Measurements from ENCODE around the gene ALOX15.
"Not testable (repeated sequence)": the region's sequence is repeated elsewhere in the genome, so short reads cannot be mapped to it uniquely, and the experiment has no call there.

ALOX15 gene

DNA sequence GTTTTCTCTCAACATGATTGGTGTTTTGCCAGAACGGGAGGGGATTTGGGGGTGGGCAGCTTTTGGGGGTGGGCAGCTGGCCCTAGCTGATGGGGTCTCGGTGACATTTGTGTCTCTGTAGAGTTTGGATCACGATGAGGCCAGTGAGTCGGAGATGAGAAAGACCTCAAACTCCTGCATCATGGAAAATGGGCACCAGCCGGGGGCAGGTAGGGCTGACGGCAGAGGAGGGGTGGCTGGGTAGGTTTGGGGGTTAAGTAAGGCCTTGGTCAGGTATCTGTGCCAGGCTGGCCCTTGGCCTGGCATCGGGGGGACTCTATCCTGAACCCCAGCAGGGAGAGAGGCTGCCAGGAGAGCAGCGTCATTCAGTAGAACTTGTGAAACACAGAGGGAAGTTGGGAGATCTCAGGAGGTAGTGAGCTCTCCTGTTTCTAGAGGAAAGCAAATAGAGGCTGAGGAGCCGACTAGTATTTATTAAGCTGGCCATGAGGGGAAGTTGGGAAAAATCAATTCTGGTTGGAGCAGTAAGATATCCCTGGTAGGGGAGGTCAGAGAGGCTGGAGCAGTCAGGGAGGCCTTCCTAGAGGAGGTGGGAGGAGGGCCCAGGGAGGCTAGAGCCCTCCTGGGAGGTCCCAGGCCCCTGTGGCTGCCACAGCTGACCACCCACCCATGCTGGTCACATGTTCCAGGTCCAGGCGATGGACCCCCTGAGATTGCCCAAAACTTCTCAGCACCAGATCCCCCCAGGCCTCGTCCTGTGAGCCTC, 49.1 kb downstream of the ALOX15 start:
- no peak overlapping the region for H3K9ac ChIP-seq (ENCODE audit: low read length)
- H3K4me2 ChIP-seq (ENCODE audit: low read depth, low read length, poor library complexity, severe bottlenecking), result no peak overlapping the region
- no peak overlapping the region for H3K27ac ChIP-seq (ENCODE audit: low read depth, low read length)
- no peaks in the 10 kb centered on the region for H3F3A ChIP-seq (ENCODE audit: insufficient read depth)
- no peaks in the 10 kb centered on the region for H3K79me2 ChIP-seq (ENCODE audit: insufficient read depth, low read length)
- H4K20me1 ChIP-seq (ENCODE audit: low read depth, low read length), result no peaks in the 10 kb centered on the region
- no peak for TF ChIP-seq EZH2phosphoT487 (conservative IDR thresholded peaks at IDR 0.05; ENCODE audit: low read length)
- TF ChIP-seq, protein P1, sequence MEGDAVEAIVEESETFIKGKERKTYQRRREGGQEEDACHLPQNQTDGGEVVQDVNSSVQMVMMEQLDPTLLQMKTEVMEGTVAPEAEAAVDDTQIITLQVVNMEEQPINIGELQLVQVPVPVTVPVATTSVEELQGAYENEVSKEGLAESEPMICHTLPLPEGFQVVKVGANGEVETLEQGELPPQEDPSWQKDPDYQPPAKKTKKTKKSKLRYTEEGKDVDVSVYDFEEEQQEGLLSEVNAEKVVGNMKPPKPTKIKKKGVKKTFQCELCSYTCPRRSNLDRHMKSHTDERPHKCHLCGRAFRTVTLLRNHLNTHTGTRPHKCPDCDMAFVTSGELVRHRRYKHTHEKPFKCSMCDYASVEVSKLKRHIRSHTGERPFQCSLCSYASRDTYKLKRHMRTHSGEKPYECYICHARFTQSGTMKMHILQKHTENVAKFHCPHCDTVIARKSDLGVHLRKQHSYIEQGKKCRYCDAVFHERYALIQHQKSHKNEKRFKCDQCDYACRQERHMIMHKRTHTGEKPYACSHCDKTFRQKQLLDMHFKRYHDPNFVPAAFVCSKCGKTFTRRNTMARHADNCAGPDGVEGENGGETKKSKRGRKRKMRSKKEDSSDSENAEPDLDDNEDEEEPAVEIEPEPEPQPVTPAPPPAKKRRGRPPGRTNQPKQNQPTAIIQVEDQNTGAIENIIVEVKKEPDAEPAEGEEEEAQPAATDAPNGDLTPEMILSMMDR (IDR thresholded peaks at IDR 0.05; ENCODE audit: insufficient read depth, low read length, poor library complexity, severe bottlenecking), result no peak
- H3K9me2 ChIP-seq (replicated peaks; ENCODE audit: insufficient read depth, low read length), result no peaks in the 10 kb centered on the region
- H3K36me3 ChIP-seq (ENCODE audit: low read length), result no peaks in the 10 kb centered on the region
- H2AFZ ChIP-seq (ENCODE audit: low read depth, low read length, severe bottlenecking), result no peak overlapping the region
- H3K4me3 ChIP-seq (ENCODE audit: insufficient read depth, low read length, poor library complexity, severe bottlenecking), result no peak overlapping the region
- no peaks in the 10 kb centered on the region for H3K27me3 ChIP-seq (ENCODE audit: low read length)
- no peaks in the 10 kb centered on the region for H3K9me3 ChIP-seq (ENCODE audit: insufficient read depth, low read length)

DNA sequence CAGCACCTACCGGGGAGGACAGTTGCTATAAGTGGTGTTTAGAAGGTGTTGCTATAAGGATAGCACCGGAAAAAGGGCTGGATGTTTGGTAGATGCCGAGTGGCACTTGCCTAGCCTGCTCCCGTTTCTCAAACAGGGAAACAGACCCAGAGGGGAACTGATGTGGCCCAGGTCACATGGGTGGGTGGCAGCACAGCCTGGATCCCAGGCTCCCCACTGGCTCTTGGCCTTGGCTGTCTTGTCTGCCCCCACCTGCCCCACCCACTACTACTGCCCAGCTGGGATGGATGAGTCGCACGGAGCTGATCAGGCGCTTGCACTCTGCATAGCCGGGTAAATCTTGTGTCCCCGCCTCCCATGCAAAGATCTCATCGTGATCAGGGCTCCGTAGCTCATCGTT, 49.9 kb downstream of the ALOX15 start:
- Histone ChIP-seq H3K27me3 (ENCODE audit: low read length) (no peaks in the 10 kb centered on the region), H3K79me2 (ENCODE audit: insufficient read depth, low read length) (no peaks in the 10 kb centered on the region), H3K27ac (ENCODE audit: low read depth, low read length) (no peak overlapping the region), H3F3A (ENCODE audit: insufficient read depth) (no peaks in the 10 kb centered on the region), H2AFZ (ENCODE audit: low read depth, low read length, severe bottlenecking) (no peak overlapping the region), H3K36me3 (ENCODE audit: low read length) (no peaks in the 10 kb centered on the region), H3K4me3 (ENCODE audit: insufficient read depth, low read length, poor library complexity, severe bottlenecking) (no peak overlapping the region), H3K4me2 (ENCODE audit: low read depth, low read length, poor library complexity, severe bottlenecking) (no peak overlapping the region), H3K9ac (ENCODE audit: low read length) (no peak overlapping the region), H3K9me2 (replicated peaks; ENCODE audit: insufficient read depth, low read length) (no peaks in the 10 kb centered on the region), H3K9me3 (ENCODE audit: insufficient read depth, low read length) (no peaks in the 10 kb centered on the region), H4K20me1 (ENCODE audit: low read depth, low read length) (no peaks in the 10 kb centered on the region)
- no peak for TF ChIP-seq EZH2phosphoT487 (conservative IDR thresholded peaks at IDR 0.05; ENCODE audit: low read length)
- TF ChIP-seq, protein P1 (IDR thresholded peaks at IDR 0.05; ENCODE audit: insufficient read depth, low read length, poor library complexity, severe bottlenecking), result no peak

DNA sequence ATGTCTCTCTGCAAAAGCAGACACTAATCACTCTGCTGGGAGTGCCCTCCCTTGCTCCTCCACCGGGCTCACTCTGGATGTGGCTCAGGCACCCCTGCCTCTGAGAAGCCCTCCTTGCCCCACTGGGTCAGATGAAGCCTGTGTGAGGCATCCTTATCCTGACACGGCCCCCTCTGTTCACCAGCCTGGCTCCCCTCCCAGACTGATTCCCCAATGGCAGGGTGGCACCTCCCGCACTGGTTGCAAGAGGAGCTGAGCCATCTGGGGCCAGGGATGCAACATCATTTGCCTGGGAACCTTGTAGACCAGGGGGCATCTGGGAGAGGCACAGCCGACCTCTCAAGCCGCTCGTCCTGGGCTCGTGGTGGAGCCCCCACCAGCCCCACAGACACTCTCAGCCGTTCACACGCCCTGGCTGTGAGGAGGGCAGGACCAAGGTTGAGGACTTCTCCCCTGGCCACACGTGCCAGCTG, 50.5 kb downstream of the ALOX15 start:
- Histone ChIP-seq H3K36me3 (ENCODE audit: low read length) (no peaks in the 10 kb centered on the region), H3K9me3 (ENCODE audit: insufficient read depth, low read length) (no peaks in the 10 kb centered on the region), H3K79me2 (ENCODE audit: insufficient read depth, low read length) (no peaks in the 10 kb centered on the region), H3K27ac (ENCODE audit: low read depth, low read length) (no peak overlapping the region), H3K4me3 (ENCODE audit: insufficient read depth, low read length, poor library complexity, severe bottlenecking) (no peak overlapping the region), H3K9ac (ENCODE audit: low read length) (no peak overlapping the region), H3K9me2 (replicated peaks; ENCODE audit: insufficient read depth, low read length) (no peaks in the 10 kb centered on the region), H3K4me2 (ENCODE audit: low read depth, low read length, poor library complexity, severe bottlenecking) (no peak overlapping the region), H3F3A (ENCODE audit: insufficient read depth) (no peaks in the 10 kb centered on the region), H4K20me1 (ENCODE audit: low read depth, low read length) (no peaks in the 10 kb centered on the region), H3K27me3 (ENCODE audit: low read length) (no peaks in the 10 kb centered on the region), H2AFZ (ENCODE audit: low read depth, low read length, severe bottlenecking) (no peak overlapping the region)
- TF ChIP-seq, protein P1 (IDR thresholded peaks at IDR 0.05; ENCODE audit: insufficient read depth, low read length, poor library complexity, severe bottlenecking), result no peak
- TF ChIP-seq EZH2phosphoT487 (conservative IDR thresholded peaks at IDR 0.05; ENCODE audit: low read length), result no peak

DNA sequence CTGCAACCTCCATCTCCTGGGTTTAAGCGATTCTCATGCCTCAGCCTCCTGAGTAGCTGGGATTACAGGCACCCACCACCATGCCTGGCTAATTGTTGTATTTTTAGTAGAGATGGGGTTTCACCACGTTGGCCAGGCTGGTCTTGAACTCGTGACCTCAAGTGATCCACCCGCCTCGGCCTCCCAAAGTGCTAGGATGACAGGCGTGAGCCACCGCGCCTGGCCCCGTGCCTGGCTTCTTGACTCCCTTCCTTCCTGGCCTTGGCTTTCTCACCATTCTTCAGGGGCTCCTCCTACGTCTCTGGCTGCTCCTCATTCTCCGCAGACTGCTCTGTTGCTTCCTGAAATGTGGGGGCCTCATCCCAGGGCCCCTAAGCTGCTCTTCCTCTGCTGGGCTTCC, 51.4 kb downstream of the ALOX15 start:
- H3K4me2 ChIP-seq (ENCODE audit: low read depth, low read length, poor library complexity, severe bottlenecking); H3K27me3 ChIP-seq (ENCODE audit: low read length); H3K4me3 ChIP-seq (ENCODE audit: insufficient read depth, low read length, poor library complexity, severe bottlenecking); H3F3A ChIP-seq (ENCODE audit: insufficient read depth); H3K79me2 ChIP-seq (ENCODE audit: insufficient read depth, low read length); H4K20me1 ChIP-seq (ENCODE audit: low read depth, low read length); H3K9ac ChIP-seq (ENCODE audit: low read length); H3K9me3 ChIP-seq (ENCODE audit: insufficient read depth, low read length); H3K36me3 ChIP-seq (ENCODE audit: low read length); H3K9me2 ChIP-seq (replicated peaks; ENCODE audit: insufficient read depth, low read length); H3K27ac ChIP-seq (ENCODE audit: low read depth, low read length); H2AFZ ChIP-seq (ENCODE audit: low read depth, low read length, severe bottlenecking): not testable (repeated sequence)

All from SU-DHL-6 (cell line).